Measurements from ENCODE around the gene POC1A. TPM values are rescaled to one million over a fixed set of nuclear protein-coding genes. Genes with fewer than 3 reads are reported as not detected.

POC1A gene
- total and polyA plus RNA-seq, 2 of the 8 experiments (the other 6 are each of a cell fraction or from before 2014, with no cell fraction given) = 35.7 to 39.2 TPM

GRCh38 chr3:52080830-52081719, 73.1 kb downstream of the POC1A start:
- H3K9me3 ChIP-seq (ENCODE audit: insufficient read depth in 2 of 2, low read depth in 1 of 2, low read length in 1 of 2) = no peaks in the 10 kb centered on the region
- no peak overlapping the region for H2BK5ac ChIP-seq (ENCODE audit: low read depth, low read length)
- no peak overlapping the region for H2BK20ac ChIP-seq (ENCODE audit: low read length)
- CTCF ChIA-PET (ENCODE audit: partially characterized antibody) = interaction anchor here (0.9 to 14.6 kb wide), 7 partner anchors 10 to 78 kb away, joined by 3 to 168 read pairs (median 3); no protein-coding TSS in a partner anchor
- no peaks in the 10 kb centered on the region for H3K23me2 ChIP-seq (ENCODE audit: low read depth, low read length)
- no peak overlapping the region for H3K4me2 ChIP-seq (ENCODE audit: insufficient read depth in 1 of 2, low read depth in 2 of 2, low read length in 2 of 2)
- no peak overlapping the region; the same call in 1 of the 2 replicates for H4K8ac ChIP-seq (ENCODE audit: extremely low read depth, insufficient read depth, low read length)
- no peak overlapping the region for H2BK120ac ChIP-seq (replicated peaks; ENCODE audit: low read depth, low read length)
- no peaks in the 10 kb centered on the region; a peak in 2 of 7 replicates for H3K27me3 ChIP-seq (replicated peaks in 1 of 4; ENCODE audit: control insufficient read depth in 3 of 4, extremely low read depth in 1 of 4, insufficient read depth in 3 of 4, low read length in 3 of 4)
- H4K91ac ChIP-seq (replicated peaks; ENCODE audit: insufficient read length, low read length) = no peak overlapping the region
- no peak overlapping the region for H3K18ac ChIP-seq (ENCODE audit: extremely low read depth, low read length)
- H3K36me3 ChIP-seq (ENCODE audit: control insufficient read depth in 2 of 4, insufficient read depth in 4 of 4, low read length in 3 of 4) = no peaks in the 10 kb centered on the region; a peak in 1 of 8 replicates
- FAIRE-seq = no peak
- H3K4ac ChIP-seq (replicated peaks; ENCODE audit: insufficient read length, low read depth, low read length) = no peak overlapping the region
- no peak overlapping the region for H3K14ac ChIP-seq (ENCODE audit: insufficient read length)
- no peaks in the 10 kb centered on the region; the same call in 1 of the 2 replicates for H3K79me1 ChIP-seq (ENCODE audit: low read depth, low read length)
- H3K23ac ChIP-seq (ENCODE audit: insufficient read length) = no peak overlapping the region
- no peak overlapping the region for H2BK12ac ChIP-seq (ENCODE audit: low read depth, low read length)
- H2BK15ac ChIP-seq (ENCODE audit: low read length) = no peak overlapping the region
- no peak overlapping the region for H2AFZ ChIP-seq (ENCODE audit: low read length)
- peaks cover 0 to 4% (median 0%) of the 10 kb centered on the region in 4 experiments; a peak in 2 of 7 replicates for H3K4me1 ChIP-seq (replicated peaks in 1 of 4; ENCODE audit: control insufficient read depth in 3 of 4, insufficient read depth in 4 of 4, low read length in 3 of 4)
- no peak overlapping the region for H3K56ac ChIP-seq (replicated peaks; ENCODE audit: insufficient read length, low read depth, low read length)
- H4K20me1 ChIP-seq (replicated peaks in 1 of 2; ENCODE audit: control insufficient read depth in 1 of 2, insufficient read depth in 2 of 2, low read length in 2 of 2) = peaks cover 5 to 7% of the 10 kb centered on the region in 2 experiments
- DNase-seq (ENCODE audit: low read depth in 1 of 2, low spot score in 2 of 2) = no peak
- H4K5ac ChIP-seq (ENCODE audit: insufficient read length, low read depth, low read length) = no peak overlapping the region
- 87% methylated on average over 20 of the region's 21 CpGs; no CpG with 5 or more reads in 1 of the 2 experiments for WGBS, 2 experiments (ENCODE audit: extremely low coverage in 1 of 2, insufficient coverage in 1 of 2, insufficient read length in 1 of 2, insufficient replicate concordance in 2 of 2, low coverage in 1 of 2, low lambda C conversion rate in 2 of 2, missing lambda C conversion rate in 1 of 2)
- no peak overlapping the region for H2AK5ac ChIP-seq (ENCODE audit: low read depth, low read length)
- H3K27ac ChIP-seq (ENCODE audit: low read depth, low read length) = no peak overlapping the region
- POLR2A ChIA-PET (ENCODE audit: partially characterized antibody) = no interaction called here
- H3K9ac ChIP-seq (replicated peaks in 1 of 4; ENCODE audit: extremely low read depth in 1 of 4, low read depth in 3 of 4, low read length in 3 of 4) = no peak overlapping the region
- no peak overlapping the region for H3K4me3 ChIP-seq (ENCODE audit: extremely low read depth in 1 of 4, insufficient read depth in 2 of 4, low read depth in 3 of 4, low read length in 4 of 4)
- no peaks in the 10 kb centered on the region for H3K79me2 ChIP-seq (ENCODE audit: control insufficient read depth in 1 of 2, insufficient read depth in 2 of 2, low read length in 2 of 2)
- TF ChIP-seq CTBP2 (IDR thresholded peaks at IDR 0.05; ENCODE audit: borderline replicate concordance, insufficient read depth, insufficient read length, low read length) (no peak), POU5F1 (IDR thresholded peaks at IDR 0.05; ENCODE audit: low read depth, low read length) (no peak), MAX (IDR thresholded peaks at IDR 0.05) (no peak), TAF1 (IDR thresholded peaks at IDR 0.05; ENCODE audit: low read depth, low read length) (no peak), EGR1 (IDR thresholded peaks at IDR 0.05; ENCODE audit: borderline replicate concordance, low read depth, low read length) (no peak)
- TF ChIP-seq, protein P1, sequence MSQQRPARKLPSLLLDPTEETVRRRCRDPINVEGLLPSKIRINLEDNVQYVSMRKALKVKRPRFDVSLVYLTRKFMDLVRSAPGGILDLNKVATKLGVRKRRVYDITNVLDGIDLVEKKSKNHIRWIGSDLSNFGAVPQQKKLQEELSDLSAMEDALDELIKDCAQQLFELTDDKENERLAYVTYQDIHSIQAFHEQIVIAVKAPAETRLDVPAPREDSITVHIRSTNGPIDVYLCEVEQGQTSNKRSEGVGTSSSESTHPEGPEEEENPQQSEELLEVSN (IDR thresholded peaks at IDR 0.05) = no peak

All from H1 (cell line).